Measurements from ENCODE around the gene ANKUB1.

- TF ChIP-seq CTCF (IDR thresholded peaks at IDR 0.05), result no peak
- no peak for TF ChIP-seq POLR2A (IDR thresholded peaks at IDR 0.05)
Observed at GRCh38 chr3:149738876-149739275, 53.5 kb downstream of the ANKUB1 start.

Measured in right lobe of liver (tissue), 4 donors.